ENCODE data around the gene CLDN10. TPM values are rescaled to one million over a fixed set of nuclear protein-coding genes. Genes with fewer than 3 reads are reported as not detected.
A peak's percentile ranks its signal among the peaks of the same experiment; 100 is the strongest.

CLDN10 gene
- total RNA-seq, 1 donor from 2014 or later = not detected

DNA sequence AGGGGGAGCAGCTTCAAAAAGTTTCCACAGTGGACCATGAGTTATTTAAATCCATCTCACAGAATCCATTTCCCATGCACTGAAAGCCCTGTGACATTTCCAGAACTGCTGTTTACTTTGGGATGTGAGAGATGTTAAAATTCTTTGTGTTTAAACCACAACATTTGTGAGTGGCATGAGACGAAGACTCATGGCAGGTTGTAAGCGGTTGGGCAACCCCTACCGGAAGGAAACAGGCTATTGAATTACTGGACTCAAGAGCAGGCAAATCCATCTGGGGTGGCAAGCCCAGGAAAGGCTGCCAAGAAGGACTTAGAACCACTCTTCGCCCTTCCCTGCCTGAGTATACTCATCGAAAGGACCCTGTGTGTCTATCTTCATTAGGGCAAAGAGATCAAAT, 22.3 kb upstream of the CLDN10 start:
- Histone ChIP-seq H3K9me3 (replicated peaks) (no peaks in the 10 kb centered on the region), H3K36me3 (no peaks in the 10 kb centered on the region), H3K4me1 (no peaks in the 10 kb centered on the region), H3K27me3 (ENCODE audit: low read depth) (no peaks in the 10 kb centered on the region), H3K4me3 (no peak overlapping the region), H3K27ac (replicated peaks) (no peak overlapping the region)
- no peak for DNase-seq
- TF ChIP-seq, protein P1, sequence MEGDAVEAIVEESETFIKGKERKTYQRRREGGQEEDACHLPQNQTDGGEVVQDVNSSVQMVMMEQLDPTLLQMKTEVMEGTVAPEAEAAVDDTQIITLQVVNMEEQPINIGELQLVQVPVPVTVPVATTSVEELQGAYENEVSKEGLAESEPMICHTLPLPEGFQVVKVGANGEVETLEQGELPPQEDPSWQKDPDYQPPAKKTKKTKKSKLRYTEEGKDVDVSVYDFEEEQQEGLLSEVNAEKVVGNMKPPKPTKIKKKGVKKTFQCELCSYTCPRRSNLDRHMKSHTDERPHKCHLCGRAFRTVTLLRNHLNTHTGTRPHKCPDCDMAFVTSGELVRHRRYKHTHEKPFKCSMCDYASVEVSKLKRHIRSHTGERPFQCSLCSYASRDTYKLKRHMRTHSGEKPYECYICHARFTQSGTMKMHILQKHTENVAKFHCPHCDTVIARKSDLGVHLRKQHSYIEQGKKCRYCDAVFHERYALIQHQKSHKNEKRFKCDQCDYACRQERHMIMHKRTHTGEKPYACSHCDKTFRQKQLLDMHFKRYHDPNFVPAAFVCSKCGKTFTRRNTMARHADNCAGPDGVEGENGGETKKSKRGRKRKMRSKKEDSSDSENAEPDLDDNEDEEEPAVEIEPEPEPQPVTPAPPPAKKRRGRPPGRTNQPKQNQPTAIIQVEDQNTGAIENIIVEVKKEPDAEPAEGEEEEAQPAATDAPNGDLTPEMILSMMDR (IDR thresholded peaks at IDR 0.05; ENCODE audit: borderline replicate concordance) = no peak
- intact Hi-C loops (cut with micrococcal nuclease) = loop anchor here (10.0 kb wide), 1 partner anchor 305 kb away; no protein-coding TSS in a partner anchor

DNA sequence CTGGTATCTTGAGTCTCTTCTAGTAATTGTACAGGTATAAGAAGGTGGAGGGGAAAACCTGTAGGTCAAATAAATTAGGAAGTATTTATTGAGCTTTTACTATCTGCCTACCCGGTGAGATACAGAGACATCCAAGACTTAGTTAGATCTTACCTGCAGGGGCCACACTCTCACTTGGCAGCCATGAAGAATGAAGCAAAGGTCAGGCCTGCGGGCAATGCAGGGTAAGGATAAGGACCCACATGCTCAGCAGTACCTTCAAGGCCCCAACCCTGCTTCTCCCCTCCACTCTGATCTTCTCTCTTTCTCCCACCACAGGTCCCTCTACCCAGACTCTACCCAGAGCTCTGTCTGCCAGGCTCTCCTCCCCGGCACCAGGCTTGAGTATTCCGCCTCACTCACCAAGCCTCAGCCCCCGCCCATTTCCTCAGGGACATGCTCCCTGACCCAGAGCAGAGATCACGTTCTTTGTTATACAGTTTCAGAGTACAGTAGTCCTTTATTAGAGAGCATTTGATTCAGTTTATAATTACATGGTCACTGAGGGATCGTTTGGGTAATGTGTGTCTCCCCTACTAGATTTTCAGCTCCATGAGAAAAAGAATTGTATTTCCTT, 18.9 kb upstream of the CLDN10 start:
- Histone ChIP-seq H3K4me3 (no peak overlapping the region), H3K27me3 (ENCODE audit: low read depth) (peaks cover 3% of the 10 kb centered on the region), H3K9me3 (replicated peaks) (no peaks in the 10 kb centered on the region), H3K4me1 (peaks cover 7% of the 10 kb centered on the region), H3K36me3 (no peaks in the 10 kb centered on the region), H3K27ac (replicated peaks) (no peak overlapping the region)
- intact Hi-C loops (cut with micrococcal nuclease) = loop anchor here (10.0 kb wide), 1 partner anchor 301 kb away; no protein-coding TSS in a partner anchor
- no peak for DNase-seq
- TF ChIP-seq, protein P1 (IDR thresholded peaks at IDR 0.05; ENCODE audit: borderline replicate concordance) = no peak

DNA sequence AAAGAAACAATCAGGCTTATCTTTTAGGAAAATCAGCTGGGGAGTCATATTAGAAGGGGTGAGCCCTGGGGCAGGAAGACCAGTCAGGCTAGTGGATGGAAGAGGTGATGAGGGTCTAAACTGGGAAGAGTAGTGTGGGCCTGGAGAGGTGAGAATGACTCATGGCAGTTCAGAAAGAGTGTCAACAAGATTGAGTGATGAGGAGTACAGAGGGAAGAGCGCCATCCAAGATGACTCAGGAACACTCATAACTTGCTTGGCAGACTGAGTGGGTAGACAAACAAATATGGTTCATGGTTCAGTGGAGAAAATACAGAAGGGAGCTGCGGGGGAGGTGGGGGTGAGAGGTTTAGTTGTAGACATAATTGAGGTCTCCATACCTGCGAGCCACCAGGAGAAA, 17.3 kb upstream of the CLDN10 start:
- Histone ChIP-seq H3K36me3 (no peaks in the 10 kb centered on the region), H3K4me1 (peaks cover 8% of the 10 kb centered on the region), H3K4me3 (no peak overlapping the region), H3K27ac (replicated peaks) (no peak overlapping the region), H3K27me3 (ENCODE audit: low read depth) (peaks cover 3% of the 10 kb centered on the region), H3K9me3 (replicated peaks) (no peaks in the 10 kb centered on the region)
- TF ChIP-seq, protein P1 (IDR thresholded peaks at IDR 0.05; ENCODE audit: borderline replicate concordance) = no peak
- intact Hi-C loops (cut with micrococcal nuclease) = loop anchor here (10.0 kb wide), 1 partner anchor 300 kb away; no protein-coding TSS in a partner anchor
- no peak for DNase-seq

GRCh38 chr13:95536632-95537241, 15.8 kb upstream of the CLDN10 start:
- H3K36me3 ChIP-seq = no peaks in the 10 kb centered on the region
- H3K27ac ChIP-seq (replicated peaks) = no peak overlapping the region
- no peaks in the 10 kb centered on the region for H3K9me3 ChIP-seq (replicated peaks)
- H3K4me3 ChIP-seq = no peak overlapping the region
- TF ChIP-seq, protein P1 (IDR thresholded peaks at IDR 0.05; ENCODE audit: borderline replicate concordance) = peak; percentile 51
- H3K4me1 ChIP-seq = peaks cover 22% of the 10 kb centered on the region
- intact Hi-C loops (cut with micrococcal nuclease) = loop anchor here (10.0 kb wide), 1 partner anchor 298 kb away; no protein-coding TSS in a partner anchor
- peaks cover 3% of the 10 kb centered on the region for H3K27me3 ChIP-seq (ENCODE audit: low read depth)
- DNase-seq = no peak

- H3K27ac ChIP-seq (replicated peaks) = peak overlapping the region; percentile 66
- peaks cover 22% of the 10 kb centered on the region for H3K4me1 ChIP-seq
- TF ChIP-seq, protein P1 (IDR thresholded peaks at IDR 0.05; ENCODE audit: borderline replicate concordance) = no peak
- no peak overlapping the region for H3K4me3 ChIP-seq
- peaks cover 11% of the 10 kb centered on the region for H3K27me3 ChIP-seq (ENCODE audit: low read depth)
- no peaks in the 10 kb centered on the region for H3K36me3 ChIP-seq
- H3K9me3 ChIP-seq (replicated peaks) = no peaks in the 10 kb centered on the region
- DNase-seq = peak; percentile 57
- intact Hi-C loops (cut with micrococcal nuclease) = no loop called here
Measured at GRCh38 chr13:95540888-95541287, 11.6 kb upstream of the CLDN10 start.
